Prostate gland (tissue), 2 donors: Measurements from ENCODE around the gene CHMP5. TPM values are rescaled to one million over a fixed set of nuclear protein-coding genes. Genes with fewer than 3 reads are reported as not detected.

Experiments
- DNase-seq: peaks from one replicate; pipeline ENCODE4 v3.0.0-alpha.2; 2019; ENCODE audit warnings: low spot score
- H3K27ac ChIP-seq, 2 donors: fragments of 200-600 bp; sonication (generic); 2 replicates each; pipeline ENCODE4 v1.5.1; 2017 to 2019
- H3K27me3 ChIP-seq: fragments of 200-600 bp; sonication (generic); replicated peaks from 2 replicates; pipeline ENCODE4 v1.5.1; 2019; ENCODE audit not compliant: insufficient read depth
- H3K36me3 ChIP-seq, 2 donors: fragments of 200-600 bp; sonication (generic); 1 replicate in 1 of 2; 2 replicates in 1 of 2; pipeline versions ENCODE4 v1.5.1 to v1.8.1; 2017 to 2019
- H3K4me1 ChIP-seq: fragments of 200-600 bp; sonication (generic); replicated peaks from 2 replicates; pipeline ENCODE4 v1.5.1; 2019
- H3K4me3 ChIP-seq, 2 donors: fragments of 200-600 bp; sonication (generic); 2 replicates each; pipeline ENCODE4 v1.5.1; 2017 to 2019
- H3K9me3 ChIP-seq: fragments of 200-600 bp; sonication (generic); 2 replicates; pipeline ENCODE4 v1.5.1; 2017
- POLR2A ChIP-seq: fragments of 450-650 bp; IDR thresholded peaks from one replicate; pipeline ENCODE4 v1.6.1; 2016; ENCODE audit warnings: antibody characterized with exemption, mild to moderate bottlenecking
- POLR2AphosphoS5 ChIP-seq: sonication (generic); formaldehyde crosslinking; IDR thresholded peaks from one replicate; pipeline ENCODE4 v1.6.1; 2017; ENCODE audit warnings: antibody characterized with exemption
- WGBS: methylation state at CpG from one replicate; pipeline ENCODE4 v1.1.5; 2018; 5-methylcytosine and 5-hydroxymethylcytosine counted together
- intact Hi-C: fragments of 100-400 bp; cut with DNase I; formaldehyde crosslinking; loops from one replicate; pipeline ENCODE4 v1.14.2; 2022
- total RNA-seq, 2 donors: library from RNA; depleted of rRNA; stranded (reverse); fragments of >200 nt; gene quantifications; one replicate each; pipeline ENCODE4 v1.1.0, GENCODE V29; 2016
- TF ChIP-seq, protein P1 (sequence below), 4 experiments: fragments of 200-600 bp in 2 of 4; fragments of 450-650 bp in 2 of 4; sonication (generic) in 2 of 4; IDR thresholded peaks; 1 replicate in 3 of 4; 2 replicates in 1 of 4; pipeline ENCODE4 v1.5.1; 2016 to 2019; ENCODE audit warnings: antibody characterized with exemption in 4 of 4, mild to moderate bottlenecking in 2 of 4, moderate library complexity in 2 of 4

The CHMP5 gene
- total RNA-seq, 2 donors from 2014 or later: 48.8 to 84.2 TPM

- Histone ChIP-seq H3K27ac (no peak overlapping the region), H3K27me3 (no peaks in the 10 kb centered on the region), H3K9me3 (no peaks in the 10 kb centered on the region), H3K36me3 (no peaks in the 10 kb centered on the region), H3K4me1 (no peaks in the 10 kb centered on the region), H3K4me3 (no peak overlapping the region)
- TF ChIP-seq, protein P1, sequence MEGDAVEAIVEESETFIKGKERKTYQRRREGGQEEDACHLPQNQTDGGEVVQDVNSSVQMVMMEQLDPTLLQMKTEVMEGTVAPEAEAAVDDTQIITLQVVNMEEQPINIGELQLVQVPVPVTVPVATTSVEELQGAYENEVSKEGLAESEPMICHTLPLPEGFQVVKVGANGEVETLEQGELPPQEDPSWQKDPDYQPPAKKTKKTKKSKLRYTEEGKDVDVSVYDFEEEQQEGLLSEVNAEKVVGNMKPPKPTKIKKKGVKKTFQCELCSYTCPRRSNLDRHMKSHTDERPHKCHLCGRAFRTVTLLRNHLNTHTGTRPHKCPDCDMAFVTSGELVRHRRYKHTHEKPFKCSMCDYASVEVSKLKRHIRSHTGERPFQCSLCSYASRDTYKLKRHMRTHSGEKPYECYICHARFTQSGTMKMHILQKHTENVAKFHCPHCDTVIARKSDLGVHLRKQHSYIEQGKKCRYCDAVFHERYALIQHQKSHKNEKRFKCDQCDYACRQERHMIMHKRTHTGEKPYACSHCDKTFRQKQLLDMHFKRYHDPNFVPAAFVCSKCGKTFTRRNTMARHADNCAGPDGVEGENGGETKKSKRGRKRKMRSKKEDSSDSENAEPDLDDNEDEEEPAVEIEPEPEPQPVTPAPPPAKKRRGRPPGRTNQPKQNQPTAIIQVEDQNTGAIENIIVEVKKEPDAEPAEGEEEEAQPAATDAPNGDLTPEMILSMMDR (IDR thresholded peaks at IDR 0.05): no peak
- TF ChIP-seq POLR2A (no peak), POLR2AphosphoS5 (no peak)
- WGBS: 62% methylated on average over 5 of the region's 5 CpGs
- DNase-seq: no peak
- intact Hi-C loops: no loop called here
Observed at GRCh38 chr9:33241298-33241697, 23.6 kb upstream of the CHMP5 start.

DNA sequence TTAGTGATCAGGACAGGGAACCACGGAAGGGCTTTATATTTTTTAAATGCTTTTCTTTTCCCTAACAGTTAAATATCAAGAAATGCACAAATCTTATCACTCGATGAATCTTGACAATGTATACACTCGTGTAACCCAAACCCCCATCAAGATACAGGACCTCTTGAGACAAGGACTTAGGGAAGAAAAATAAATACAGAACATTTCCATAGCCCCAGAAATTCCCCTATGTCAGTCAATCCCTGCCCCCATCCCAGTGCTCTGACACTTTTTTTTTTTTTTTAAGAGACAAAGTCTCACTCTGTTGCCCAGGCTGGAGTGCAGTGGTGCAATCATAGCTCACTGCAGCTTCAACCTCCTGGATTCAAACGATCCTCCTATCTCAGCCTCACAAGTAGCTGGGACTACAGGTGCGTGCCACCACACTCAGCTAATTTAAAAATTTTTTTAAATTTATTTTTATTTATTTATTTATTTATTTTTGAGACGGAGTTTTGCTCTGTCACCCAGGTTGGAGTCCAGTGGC is 22.2 kb upstream of the CHMP5 start:
- DNase-seq: no peak
- Histone ChIP-seq H3K4me1 (no peaks in the 10 kb centered on the region), H3K4me3 (no peak overlapping the region), H3K27me3 (no peaks in the 10 kb centered on the region), H3K9me3 (no peaks in the 10 kb centered on the region), H3K36me3 (no peaks in the 10 kb centered on the region), H3K27ac (no peak overlapping the region)
- TF ChIP-seq POLR2AphosphoS5: no peak
- no peak for TF ChIP-seq POLR2A
- TF ChIP-seq, protein P1 (IDR thresholded peaks at IDR 0.05): no peak
- WGBS: 65% methylated on average over 6 of the region's 6 CpGs
- intact Hi-C loops: no loop called here

DNA sequence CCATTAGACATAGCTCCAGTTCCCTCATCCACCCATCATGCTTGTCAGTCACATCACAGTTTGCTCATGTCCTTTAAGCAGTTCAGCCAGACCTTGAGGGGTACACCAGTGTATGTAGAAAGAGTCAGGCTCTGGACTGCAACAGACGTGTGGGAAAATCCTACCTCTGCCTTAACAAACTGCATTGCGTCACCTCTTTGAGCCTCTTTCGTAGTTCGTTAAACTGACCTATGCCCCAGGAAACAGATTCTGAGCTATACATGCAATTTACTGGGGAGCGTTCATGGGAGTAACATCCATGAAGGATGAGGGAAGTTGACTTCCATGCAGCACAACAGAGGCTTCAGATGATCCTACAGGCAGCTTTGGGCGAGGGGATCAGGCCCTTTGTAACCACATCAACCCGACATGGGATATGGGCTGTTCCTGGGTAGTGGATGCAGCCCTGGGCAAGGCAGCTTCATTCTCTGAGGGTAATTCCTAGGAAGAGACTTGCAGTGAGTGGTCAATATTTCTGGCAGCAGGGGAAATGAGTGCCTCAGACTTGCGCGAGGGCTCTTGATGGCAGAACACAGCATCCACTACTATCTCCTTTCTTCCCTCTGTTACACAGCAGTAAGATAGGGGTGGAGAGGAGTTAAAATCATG is 20.6 kb upstream of the CHMP5 start:
- no peak for DNase-seq
- no peaks in the 10 kb centered on the region for H3K27me3 ChIP-seq
- intact Hi-C loops: no loop called here
- H3K4me1 ChIP-seq: no peaks in the 10 kb centered on the region
- no peaks in the 10 kb centered on the region for H3K9me3 ChIP-seq
- 84% methylated on average over 9 of the region's 9 CpGs for WGBS
- no peak overlapping the region for H3K4me3 ChIP-seq
- no peaks in the 10 kb centered on the region for H3K36me3 ChIP-seq
- no peak overlapping the region for H3K27ac ChIP-seq
- TF ChIP-seq POLR2AphosphoS5: no peak
- TF ChIP-seq, protein P1 (IDR thresholded peaks at IDR 0.05): no peak

- H3K4me1 ChIP-seq: no peaks in the 10 kb centered on the region
- intact Hi-C loops: no loop called here
- no peaks in the 10 kb centered on the region for H3K9me3 ChIP-seq
- H3K27ac ChIP-seq: no peak overlapping the region
- TF ChIP-seq, protein P1 (IDR thresholded peaks at IDR 0.05): no peak
- no peak for TF ChIP-seq POLR2AphosphoS5
- no peak for TF ChIP-seq POLR2A
- H3K4me3 ChIP-seq: no peak overlapping the region
- no peaks in the 10 kb centered on the region for H3K27me3 ChIP-seq
- 87% methylated on average over 2 of the region's 2 CpGs for WGBS
- no peaks in the 10 kb centered on the region for H3K36me3 ChIP-seq
- no peak for DNase-seq
Observed at GRCh38 chr9:33245341-33245740, 19.5 kb upstream of the CHMP5 start.

GRCh38 chr9:33246269-33246860 is 18.5 kb upstream of the CHMP5 start:
- WGBS: 93% methylated on average over 9 of the region's 9 CpGs
- H3K4me1 ChIP-seq: no peaks in the 10 kb centered on the region
- no peak for TF ChIP-seq POLR2A
- TF ChIP-seq POLR2AphosphoS5: no peak
- TF ChIP-seq, protein P1 (IDR thresholded peaks at IDR 0.05): no peak
- intact Hi-C loops: no loop called here
- H3K36me3 ChIP-seq: no peaks in the 10 kb centered on the region
- no peak overlapping the region for H3K4me3 ChIP-seq
- H3K27me3 ChIP-seq: no peaks in the 10 kb centered on the region
- H3K9me3 ChIP-seq: no peaks in the 10 kb centered on the region
- no peak overlapping the region for H3K27ac ChIP-seq
- DNase-seq: no peak
